Neural cell (in vitro differentiated cells): ENCODE data around the gene CDCP1. TPM values are rescaled to one million over a fixed set of nuclear protein-coding genes. Genes with fewer than 3 reads are reported as not detected.

Experiments
- H2AFZ ChIP-seq: fragments of 200-600, 300-800 bp; sonication (generic), shearing (Covaris generic); 2 replicates; pipeline ENCODE4 v1.6.0; 2014; ENCODE audit warnings: low read depth, mild to moderate bottlenecking, antibody characterized with exemption, low read length, moderate library complexity
- H3F3A ChIP-seq: fragments of 200-600 bp; shearing (Covaris generic); 2 replicates; pipeline ENCODE4 v1.6.1; 2016; ENCODE audit warnings: mild to moderate bottlenecking, moderate library complexity, mixed read lengths, antibody characterized with exemption, low read length; ENCODE audit not compliant: insufficient read depth, poor library complexity, severe bottlenecking
- H3K27ac ChIP-seq: fragments of 200-600, 300-800 bp; sonication (generic), shearing (Covaris generic); 2 replicates; pipeline ENCODE4 v1.5.1; 2014; ENCODE audit warnings: mild to moderate bottlenecking, low read length, moderate library complexity
- H3K27me3 ChIP-seq: fragments of 300-800, 200-600 bp; sonication (generic), shearing (Covaris generic); 2 replicates; pipeline ENCODE4 v1.6.0; 2014; ENCODE audit warnings: mild to moderate bottlenecking, low read depth, low read length, moderate library complexity; ENCODE audit not compliant: insufficient read depth
- H3K36me3 ChIP-seq: fragments of 300-800, 200-600 bp; sonication (generic), shearing (Covaris generic); 2 replicates; pipeline ENCODE4 v1.5.1; 2014; ENCODE audit warnings: mild to moderate bottlenecking, antibody characterized with exemption, low read length, moderate library complexity; ENCODE audit not compliant: insufficient read depth
- H3K4me2 ChIP-seq: fragments of 300-800, 200-600 bp; sonication (generic), shearing (Covaris generic); 2 replicates; pipeline ENCODE4 v1.6.0; 2014; ENCODE audit warnings: mild to moderate bottlenecking, low read length
- H3K4me3 ChIP-seq: fragments of 300-800, 200-600 bp; sonication (generic), shearing (Covaris generic); 2 replicates; pipeline ENCODE4 v1.5.1; 2014; ENCODE audit warnings: mild to moderate bottlenecking, low read length, moderate library complexity
- H3K79me2 ChIP-seq: fragments of 200-600 bp; shearing (Covaris generic); replicated peaks from 2 replicates; pipeline ENCODE4 v1.6.0; 2014; ENCODE audit warnings: mild to moderate bottlenecking, low read length, moderate library complexity; ENCODE audit not compliant: insufficient read depth
- H3K9ac ChIP-seq: fragments of 300-800, 200-600 bp; sonication (generic), shearing (Covaris generic); 2 replicates; pipeline ENCODE4 v1.6.1; 2016; ENCODE audit warnings: mild to moderate bottlenecking, low read length, mixed read lengths
- H3K9me2 ChIP-seq: fragments of 200-600 bp; shearing (Covaris generic); 2 replicates; pipeline ENCODE4 v1.6.1; 2016; ENCODE audit warnings: mild to moderate bottlenecking, low read length, mixed read lengths; ENCODE audit not compliant: insufficient read depth
- H3K9me3 ChIP-seq: fragments of 200-600, 300-800 bp; sonication (generic), shearing (Covaris generic); 2 replicates; pipeline ENCODE4 v1.6.1; 2016; ENCODE audit warnings: mild to moderate bottlenecking, mixed run types, low read length, moderate library complexity, mixed read lengths
- H4K20me1 ChIP-seq: fragments of 200-600 bp; shearing (Covaris generic); 2 replicates; pipeline ENCODE4 v1.6.1; 2016; ENCODE audit warnings: mild to moderate bottlenecking, mixed run types; ENCODE audit not compliant: insufficient read depth
- EZH2 ChIP-seq: fragments of 200-600, 300-800 bp; shearing (Covaris generic), sonication (generic); IDR thresholded peaks from 2 replicates; pipeline ENCODE4 v1.6.1; 2014; ENCODE audit warnings: antibody characterized with exemption, low read length, borderline replicate concordance, mild to moderate bottlenecking; ENCODE audit not compliant: insufficient read depth, poor library complexity, severe bottlenecking
- POLR2AphosphoS5 ChIP-seq: IDR thresholded peaks from 2 replicates; pipeline ENCODE4 v1.6.1; 2012
- RAD21 ChIP-seq: fragments of 450-650 bp; conservative IDR thresholded peaks from 2 replicates; pipeline ENCODE4 v1.6.1; 2014; ENCODE audit warnings: antibody characterized with exemption, mild to moderate bottlenecking, moderate library complexity
- SMC3 ChIP-seq: fragments of 450-650 bp; conservative IDR thresholded peaks from 2 replicates; pipeline ENCODE4 v1.6.1; 2014; ENCODE audit warnings: antibody characterized with exemption, mild to moderate bottlenecking, moderate library complexity; ENCODE audit not compliant: poor library complexity
- TAF1 ChIP-seq: IDR thresholded peaks from 2 replicates; pipeline ENCODE4 v1.6.1; 2012; ENCODE audit warnings: low read depth
- polyA plus RNA-seq: library from polyadenylated mRNA; depleted of rRNA; stranded (reverse); fragments of >200 nt; gene quantifications from 2 replicates; pipeline ENCODE4 v1.2.3, GENCODE V29; 2014
- TF ChIP-seq, protein P1 (sequence below): fragments of 450-650 bp; IDR thresholded peaks from 2 replicates; pipeline ENCODE4 v1.5.1; 2014; ENCODE audit warnings: antibody characterized with exemption, mild to moderate bottlenecking, moderate library complexity; ENCODE audit not compliant: poor library complexity, severe bottlenecking
- TF ChIP-seq, protein P2 (sequence below): IDR thresholded peaks from 2 replicates; pipeline ENCODE4 v1.6.1; 2012; ENCODE audit warnings: borderline replicate concordance

The CDCP1 gene
- polyA plus RNA-seq, 1 donor from 2014 or later: not detected

DNA sequence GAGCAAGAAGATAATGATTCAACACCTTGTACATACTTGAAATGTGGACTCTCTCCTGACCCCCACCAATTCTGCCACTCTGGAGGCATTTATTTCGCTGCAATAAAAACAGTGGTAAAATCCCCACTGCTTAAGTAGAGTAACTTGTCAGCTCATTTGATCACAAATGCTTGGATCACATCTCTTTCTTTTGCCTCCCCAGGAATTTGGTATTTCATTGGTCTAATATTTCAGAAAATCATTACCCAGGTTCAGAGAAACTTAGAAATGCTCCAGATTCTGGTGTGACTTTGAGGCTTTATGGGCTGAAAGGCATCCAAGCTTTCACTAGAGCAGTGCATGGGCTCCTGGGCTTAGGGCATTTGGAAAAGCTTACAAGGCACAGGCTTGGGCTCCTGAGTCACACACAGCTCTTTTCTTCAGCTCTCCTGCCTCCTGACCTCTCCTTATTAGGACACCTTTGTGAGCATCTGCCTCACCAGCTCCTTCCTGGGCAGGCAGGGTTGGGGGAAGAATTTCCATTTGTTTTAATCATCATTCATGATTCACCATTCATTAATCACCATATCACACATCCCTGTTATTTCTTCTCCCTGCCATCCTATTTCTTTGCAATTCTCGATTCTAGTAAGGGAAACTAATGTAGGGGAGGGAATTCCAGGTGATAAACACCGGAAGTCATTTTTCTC lies 22.5 kb downstream of the CDCP1 start:
- H3K9me2 ChIP-seq: no peaks in the 10 kb centered on the region
- no peak overlapping the region for H3K4me2 ChIP-seq
- no peaks in the 10 kb centered on the region for H3K79me2 ChIP-seq
- H3K27me3 ChIP-seq: no peaks in the 10 kb centered on the region
- H3K9me3 ChIP-seq: no peaks in the 10 kb centered on the region
- TF ChIP-seq, protein P1, sequence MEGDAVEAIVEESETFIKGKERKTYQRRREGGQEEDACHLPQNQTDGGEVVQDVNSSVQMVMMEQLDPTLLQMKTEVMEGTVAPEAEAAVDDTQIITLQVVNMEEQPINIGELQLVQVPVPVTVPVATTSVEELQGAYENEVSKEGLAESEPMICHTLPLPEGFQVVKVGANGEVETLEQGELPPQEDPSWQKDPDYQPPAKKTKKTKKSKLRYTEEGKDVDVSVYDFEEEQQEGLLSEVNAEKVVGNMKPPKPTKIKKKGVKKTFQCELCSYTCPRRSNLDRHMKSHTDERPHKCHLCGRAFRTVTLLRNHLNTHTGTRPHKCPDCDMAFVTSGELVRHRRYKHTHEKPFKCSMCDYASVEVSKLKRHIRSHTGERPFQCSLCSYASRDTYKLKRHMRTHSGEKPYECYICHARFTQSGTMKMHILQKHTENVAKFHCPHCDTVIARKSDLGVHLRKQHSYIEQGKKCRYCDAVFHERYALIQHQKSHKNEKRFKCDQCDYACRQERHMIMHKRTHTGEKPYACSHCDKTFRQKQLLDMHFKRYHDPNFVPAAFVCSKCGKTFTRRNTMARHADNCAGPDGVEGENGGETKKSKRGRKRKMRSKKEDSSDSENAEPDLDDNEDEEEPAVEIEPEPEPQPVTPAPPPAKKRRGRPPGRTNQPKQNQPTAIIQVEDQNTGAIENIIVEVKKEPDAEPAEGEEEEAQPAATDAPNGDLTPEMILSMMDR: no peak
- no peak for TF ChIP-seq RAD21
- TF ChIP-seq TAF1: no peak
- no peak overlapping the region for H3K4me3 ChIP-seq
- no peaks in the 10 kb centered on the region for H4K20me1 ChIP-seq
- no peak overlapping the region for H2AFZ ChIP-seq
- H3K36me3 ChIP-seq: no peaks in the 10 kb centered on the region
- no peak overlapping the region for H3K9ac ChIP-seq
- no peak overlapping the region for H3K27ac ChIP-seq
- no peaks in the 10 kb centered on the region for H3F3A ChIP-seq

GRCh38 chr3:45123030-45123429 lies 23.1 kb downstream of the CDCP1 start:
- TF ChIP-seq, protein P2, sequence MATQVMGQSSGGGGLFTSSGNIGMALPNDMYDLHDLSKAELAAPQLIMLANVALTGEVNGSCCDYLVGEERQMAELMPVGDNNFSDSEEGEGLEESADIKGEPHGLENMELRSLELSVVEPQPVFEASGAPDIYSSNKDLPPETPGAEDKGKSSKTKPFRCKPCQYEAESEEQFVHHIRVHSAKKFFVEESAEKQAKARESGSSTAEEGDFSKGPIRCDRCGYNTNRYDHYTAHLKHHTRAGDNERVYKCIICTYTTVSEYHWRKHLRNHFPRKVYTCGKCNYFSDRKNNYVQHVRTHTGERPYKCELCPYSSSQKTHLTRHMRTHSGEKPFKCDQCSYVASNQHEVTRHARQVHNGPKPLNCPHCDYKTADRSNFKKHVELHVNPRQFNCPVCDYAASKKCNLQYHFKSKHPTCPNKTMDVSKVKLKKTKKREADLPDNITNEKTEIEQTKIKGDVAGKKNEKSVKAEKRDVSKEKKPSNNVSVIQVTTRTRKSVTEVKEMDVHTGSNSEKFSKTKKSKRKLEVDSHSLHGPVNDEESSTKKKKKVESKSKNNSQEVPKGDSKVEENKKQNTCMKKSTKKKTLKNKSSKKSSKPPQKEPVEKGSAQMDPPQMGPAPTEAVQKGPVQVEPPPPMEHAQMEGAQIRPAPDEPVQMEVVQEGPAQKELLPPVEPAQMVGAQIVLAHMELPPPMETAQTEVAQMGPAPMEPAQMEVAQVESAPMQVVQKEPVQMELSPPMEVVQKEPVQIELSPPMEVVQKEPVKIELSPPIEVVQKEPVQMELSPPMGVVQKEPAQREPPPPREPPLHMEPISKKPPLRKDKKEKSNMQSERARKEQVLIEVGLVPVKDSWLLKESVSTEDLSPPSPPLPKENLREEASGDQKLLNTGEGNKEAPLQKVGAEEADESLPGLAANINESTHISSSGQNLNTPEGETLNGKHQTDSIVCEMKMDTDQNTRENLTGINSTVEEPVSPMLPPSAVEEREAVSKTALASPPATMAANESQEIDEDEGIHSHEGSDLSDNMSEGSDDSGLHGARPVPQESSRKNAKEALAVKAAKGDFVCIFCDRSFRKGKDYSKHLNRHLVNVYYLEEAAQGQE: no peak
- TF ChIP-seq EZH2: no peak
- no peak for TF ChIP-seq SMC3
- TF ChIP-seq POLR2AphosphoS5: no peak
- TF ChIP-seq TAF1: no peak
- TF ChIP-seq RAD21: no peak
- Histone ChIP-seq H4K20me1 (no peaks in the 10 kb centered on the region), H3F3A (no peaks in the 10 kb centered on the region), H3K9me3 (no peaks in the 10 kb centered on the region), H3K4me2 (no peak overlapping the region), H3K79me2 (no peaks in the 10 kb centered on the region), H3K36me3 (no peaks in the 10 kb centered on the region), H2AFZ (no peak overlapping the region), H3K9me2 (no peaks in the 10 kb centered on the region), H3K4me3 (no peak overlapping the region), H3K9ac (no peak overlapping the region), H3K27ac (no peak overlapping the region), H3K27me3 (no peaks in the 10 kb centered on the region)
